Measurements from ENCODE around the gene RAPGEF6. TPM values are rescaled to one million over a fixed set of nuclear protein-coding genes. Genes with fewer than 3 reads are reported as not detected.

RAPGEF6 gene
- total and polyA plus RNA-seq, 7 donors, result 1.8 to 30.5 (median 16.1) TPM

- intact Hi-C loops (cut with DNase I), result no loop called here
- TF ChIP-seq POLR2AphosphoS5 (IDR thresholded peaks at IDR 0.05), result no peak
- TF ChIP-seq EP300 (IDR thresholded peaks at IDR 0.05), result no peak
- TF ChIP-seq CTCF (IDR thresholded peaks at IDR 0.05), result no peak
- TF ChIP-seq POLR2A (IDR thresholded peaks at IDR 0.05), result no peak
- Histone ChIP-seq H3K27ac (peak overlapping the region in 2 of 4 donors; percentile 30 to 49), H3K4me1 (peaks cover 0 to 22% (median 7%) of the 10 kb centered on the region in 4 donors), H3K9me3 (no peaks in the 10 kb centered on the region), H3K36me3 (no peaks in the 10 kb centered on the region), H3K4me3 (no peak overlapping the region), H3K27me3 (no peaks in the 10 kb centered on the region)
- DNase-seq, result no peak
Measured at GRCh38 chr5:131378721-131379541, 256.1 kb downstream of the RAPGEF6 start.

- H3K4me3 ChIP-seq, result no peak overlapping the region
- H3K27ac ChIP-seq, result no peak overlapping the region
- intact Hi-C loops (cut with DNase I), result no loop called here
- 49 to 60% methylated on average over 2 of the region's 2 CpGs for WGBS, 2 donors
- no peak for DNase-seq
- H3K36me3 ChIP-seq, result no peaks in the 10 kb centered on the region
- no peak for TF ChIP-seq POLR2AphosphoS5 (IDR thresholded peaks at IDR 0.05)
- TF ChIP-seq CTCF (IDR thresholded peaks at IDR 0.05), result no peak
- no peaks in the 10 kb centered on the region for H3K9me3 ChIP-seq
- H3K4me1 ChIP-seq, result peaks cover 0 to 23% (median 7%) of the 10 kb centered on the region in 4 donors
- no peaks in the 10 kb centered on the region for H3K27me3 ChIP-seq
Measured at GRCh38 chr5:131377785-131378325, 257.2 kb downstream of the RAPGEF6 start.

- H3K9me3 ChIP-seq, result no peaks in the 10 kb centered on the region
- H3K4me3 ChIP-seq, result no peak overlapping the region
- 94 to 98% methylated on average over 6 of the region's 6 CpGs for WGBS, 2 donors
- TF ChIP-seq POLR2AphosphoS5 (IDR thresholded peaks at IDR 0.05), result no peak
- no peak for TF ChIP-seq EP300 (IDR thresholded peaks at IDR 0.05)
- TF ChIP-seq CTCF (IDR thresholded peaks at IDR 0.05), result no peak
- TF ChIP-seq POLR2A (IDR thresholded peaks at IDR 0.05), result no peak
- intact Hi-C loops (cut with DNase I), result no loop called here
- H3K27ac ChIP-seq, result no peak overlapping the region
- H3K4me1 ChIP-seq, result peaks cover 0 to 23% (median 7%) of the 10 kb centered on the region in 4 donors
- no peaks in the 10 kb centered on the region for H3K36me3 ChIP-seq
- H3K27me3 ChIP-seq, result no peaks in the 10 kb centered on the region
- no peak for DNase-seq
Measured at GRCh38 chr5:131377346-131377745, 257.7 kb downstream of the RAPGEF6 start.

GRCh38 chr5:131375351-131375750 lies 259.7 kb downstream of the RAPGEF6 start:
- DNase-seq, result no peak
- Histone ChIP-seq H3K9me3 (no peaks in the 10 kb centered on the region), H3K4me1 (peaks cover 0 to 23% (median 6%) of the 10 kb centered on the region in 4 donors), H3K27ac (no peak overlapping the region), H3K4me3 (no peak overlapping the region), H3K27me3 (no peaks in the 10 kb centered on the region), H3K36me3 (no peaks in the 10 kb centered on the region)
- TF ChIP-seq CTCF (IDR thresholded peaks at IDR 0.05), result no peak
- no peak for TF ChIP-seq POLR2AphosphoS5 (IDR thresholded peaks at IDR 0.05)
- no peak for TF ChIP-seq POLR2A (IDR thresholded peaks at IDR 0.05)
- no peak for TF ChIP-seq EP300 (IDR thresholded peaks at IDR 0.05)
- 80 to 87% methylated on average over 2 of the region's 2 CpGs for WGBS, 2 donors
- intact Hi-C loops (cut with DNase I), result no loop called here

Small RNA genes within 50 kb of the gene (small RNA-seq; reads per million reads assigned to genes)
- 0 reads per million in 3 donors for gene RF02271

Other genes starting within 250 kb of the RAPGEF6 start
- gene FNIP1, start 161.8 kb upstream of the RAPGEF6 start, total RNA-seq, result 10 to 100 TPM; 46.4 to 74.4 (median 56.5) TPM
- gene FNIP1, start 161.8 kb upstream of the RAPGEF6 start, polyA plus RNA-seq, result 1 to 10 TPM; 3.6 to 5.7 (median 4.2) TPM